Gastrocnemius medialis (tissue), 4 donors: ENCODE data around the gene FOSB. TPM values are rescaled to one million over a fixed set of nuclear protein-coding genes. Genes with fewer than 3 reads are reported as not detected.

Source experiments
- ATAC-seq, 2 donors: fragments of 150-250 bp; one replicate each; pipeline ENCODE4 v1.9.1; 2016
- DNase-seq, 2 donors: peaks; one replicate each; pipeline ENCODE4 v3.0.0-alpha.2; 2019
- H3K27ac ChIP-seq, 4 donors: fragments of 200-600 bp; sonication (generic); 1 replicate in 1 of 4; 2 replicates in 3 of 4; pipeline ENCODE4 v1.5.1; 2016 to 2018; ENCODE audit warnings: mild to moderate bottlenecking in 2 of 4, moderate library complexity in 1 of 4
- H3K27me3 ChIP-seq, 3 donors: fragments of 200-600 bp; sonication (generic) in 2 of 3; 1 replicate in 1 of 3; 2 replicates in 2 of 3; pipeline versions ENCODE4 v1.5.1 to v1.6.0; 2016 to 2019; ENCODE audit warnings: mild to moderate bottlenecking in 1 of 3, moderate library complexity in 1 of 3
- H3K36me3 ChIP-seq, 2 donors: fragments of 200-600 bp; sonication (generic) in 1 of 2; one replicate each; pipeline ENCODE4 v1.5.1; 2017 to 2018
- H3K4me1 ChIP-seq, 2 donors: fragments of 200-600 bp; sonication (generic) in 1 of 2; one replicate each; pipeline ENCODE4 v1.5.1; 2016 to 2017; ENCODE audit warnings: mild to moderate bottlenecking in 2 of 2
- H3K4me3 ChIP-seq, 4 donors: fragments of 200-600 bp; sonication (generic) in 3 of 4; 1 replicate in 1 of 4; 2 replicates in 3 of 4; pipeline ENCODE4 v1.5.1; 2016 to 2019; ENCODE audit warnings: mild to moderate bottlenecking in 2 of 4
- H3K9me3 ChIP-seq, 3 donors: fragments of 200-600 bp; sonication (generic) in 2 of 3; 1 replicate in 1 of 3; 2 replicates in 2 of 3; pipeline ENCODE4 v1.5.1; 2016 to 2019
- POLR2A ChIP-seq, 2 donors: fragments of 450-650 bp; IDR thresholded peaks; one replicate each; pipeline ENCODE4 v1.6.1; 2017; ENCODE audit warnings: antibody characterized with exemption in 2 of 2, mild to moderate bottlenecking in 2 of 2, moderate library complexity in 2 of 2
- in situ Hi-C, 4 donors: fragments of 200-750 bp; cut with MboI; loops; one replicate each; pipeline versions ENCODE4 v1.15.0 to v1.8.0; 2017; ENCODE audit warnings: low sequenced_read_pairs in 4 of 4
- intact Hi-C: fragments of 100-400 bp; cut with DNase I; formaldehyde crosslinking; loops from one replicate; pipeline ENCODE4 v1.15.1; 2023; ENCODE audit warnings: low total_unique reads
- total RNA-seq, 4 donors: library from RNA; depleted of rRNA; stranded (reverse); fragments of >200 nt; gene quantifications; one replicate each; pipeline versions ENCODE4 v1.1.0 to v1.2.3, GENCODE V29; 2016
- TF ChIP-seq, protein P1 (sequence below), 5 experiments: fragments of 450-650 bp in 3 of 5; fragments of 200-600 bp in 2 of 5; sonication (generic) in 2 of 5; IDR thresholded peaks in 4 of 5; conservative IDR thresholded peaks in 1 of 5; 1 replicate in 4 of 5; 2 replicates in 1 of 5; pipeline ENCODE4 v1.5.1; 2016 to 2019; ENCODE audit warnings: antibody characterized with exemption in 5 of 5, mild to moderate bottlenecking in 3 of 5, moderate library complexity in 3 of 5

FOSB gene
- total RNA-seq, 4 donors from 2014 or later: 0.17 to 1.8 (median 1.6) TPM; not detected in 1

DNA sequence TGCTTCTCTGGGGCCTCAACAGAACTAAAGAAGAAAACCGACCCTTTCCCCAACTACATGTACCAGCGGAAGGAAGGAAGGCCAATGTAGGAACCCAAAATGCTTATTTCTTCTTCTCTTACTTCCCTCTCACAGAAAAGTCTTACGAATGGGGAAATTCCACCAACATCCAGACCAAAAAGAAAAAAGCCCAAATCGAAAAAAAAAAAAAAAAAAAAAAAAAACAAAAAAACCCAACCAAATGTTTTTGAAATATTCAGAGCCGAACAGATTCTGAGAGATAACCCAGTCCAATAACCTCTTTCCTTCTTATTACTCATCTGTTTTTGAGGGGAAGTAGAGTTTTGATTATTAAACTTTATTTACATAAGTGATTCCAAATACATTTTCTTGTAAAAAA lies 34.3 kb downstream of the FOSB start:
- in situ Hi-C loops (no loop called here), intact Hi-C loops (no loop called here)
- TF ChIP-seq, protein P1, sequence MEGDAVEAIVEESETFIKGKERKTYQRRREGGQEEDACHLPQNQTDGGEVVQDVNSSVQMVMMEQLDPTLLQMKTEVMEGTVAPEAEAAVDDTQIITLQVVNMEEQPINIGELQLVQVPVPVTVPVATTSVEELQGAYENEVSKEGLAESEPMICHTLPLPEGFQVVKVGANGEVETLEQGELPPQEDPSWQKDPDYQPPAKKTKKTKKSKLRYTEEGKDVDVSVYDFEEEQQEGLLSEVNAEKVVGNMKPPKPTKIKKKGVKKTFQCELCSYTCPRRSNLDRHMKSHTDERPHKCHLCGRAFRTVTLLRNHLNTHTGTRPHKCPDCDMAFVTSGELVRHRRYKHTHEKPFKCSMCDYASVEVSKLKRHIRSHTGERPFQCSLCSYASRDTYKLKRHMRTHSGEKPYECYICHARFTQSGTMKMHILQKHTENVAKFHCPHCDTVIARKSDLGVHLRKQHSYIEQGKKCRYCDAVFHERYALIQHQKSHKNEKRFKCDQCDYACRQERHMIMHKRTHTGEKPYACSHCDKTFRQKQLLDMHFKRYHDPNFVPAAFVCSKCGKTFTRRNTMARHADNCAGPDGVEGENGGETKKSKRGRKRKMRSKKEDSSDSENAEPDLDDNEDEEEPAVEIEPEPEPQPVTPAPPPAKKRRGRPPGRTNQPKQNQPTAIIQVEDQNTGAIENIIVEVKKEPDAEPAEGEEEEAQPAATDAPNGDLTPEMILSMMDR (IDR thresholded peaks at IDR 0.05 in 4 of 5, conservative IDR thresholded peaks at IDR 0.05 in 1 of 5): no peak
- no peak for TF ChIP-seq POLR2A (IDR thresholded peaks at IDR 0.05)
- ATAC-seq: no peak
- Histone ChIP-seq H3K36me3 (no peaks in the 10 kb centered on the region), H3K27me3 (peaks cover 4 to 29% (median 9%) of the 10 kb centered on the region in 3 donors), H3K9me3 (no peaks in the 10 kb centered on the region), H3K4me1 (peaks cover 15 to 17% of the 10 kb centered on the region in 2 donors), H3K27ac (no peak overlapping the region), H3K4me3 (no peak overlapping the region)
- no peak for DNase-seq

DNA sequence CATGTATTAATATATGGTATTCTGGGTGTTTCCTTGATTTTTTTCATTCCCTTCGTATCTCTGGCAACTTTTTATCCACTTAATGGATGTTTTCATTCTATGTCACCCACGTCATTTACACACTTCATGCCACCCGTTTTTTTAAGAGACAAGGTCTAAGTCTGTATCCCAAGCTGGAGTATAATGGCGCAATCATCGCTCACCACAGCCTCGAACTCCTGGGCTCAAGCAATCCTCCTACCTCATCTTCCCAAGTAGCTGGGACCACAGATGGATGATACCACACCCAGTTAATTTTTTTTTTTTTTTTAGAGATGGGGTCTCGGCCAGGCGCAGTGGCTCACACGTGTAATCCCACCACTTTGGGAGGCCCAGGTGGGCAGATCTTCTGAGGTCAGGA lies 36.1 kb downstream of the FOSB start:
- ATAC-seq (no peak), DNase-seq (no peak)
- in situ Hi-C loops: no loop called here
- intact Hi-C loops: no loop called here
- Histone ChIP-seq H3K27ac (no peak overlapping the region), H3K36me3 (no peaks in the 10 kb centered on the region), H3K4me3 (no peak overlapping the region), H3K27me3 (peaks cover 0 to 11% (median 4%) of the 10 kb centered on the region in 3 donors), H3K9me3 (no peaks in the 10 kb centered on the region), H3K4me1 (peaks cover 7 to 22% of the 10 kb centered on the region in 2 donors)
- no peak for TF ChIP-seq POLR2A (IDR thresholded peaks at IDR 0.05)
- TF ChIP-seq, protein P1 (IDR thresholded peaks at IDR 0.05 in 4 of 5, conservative IDR thresholded peaks at IDR 0.05 in 1 of 5): no peak

DNA sequence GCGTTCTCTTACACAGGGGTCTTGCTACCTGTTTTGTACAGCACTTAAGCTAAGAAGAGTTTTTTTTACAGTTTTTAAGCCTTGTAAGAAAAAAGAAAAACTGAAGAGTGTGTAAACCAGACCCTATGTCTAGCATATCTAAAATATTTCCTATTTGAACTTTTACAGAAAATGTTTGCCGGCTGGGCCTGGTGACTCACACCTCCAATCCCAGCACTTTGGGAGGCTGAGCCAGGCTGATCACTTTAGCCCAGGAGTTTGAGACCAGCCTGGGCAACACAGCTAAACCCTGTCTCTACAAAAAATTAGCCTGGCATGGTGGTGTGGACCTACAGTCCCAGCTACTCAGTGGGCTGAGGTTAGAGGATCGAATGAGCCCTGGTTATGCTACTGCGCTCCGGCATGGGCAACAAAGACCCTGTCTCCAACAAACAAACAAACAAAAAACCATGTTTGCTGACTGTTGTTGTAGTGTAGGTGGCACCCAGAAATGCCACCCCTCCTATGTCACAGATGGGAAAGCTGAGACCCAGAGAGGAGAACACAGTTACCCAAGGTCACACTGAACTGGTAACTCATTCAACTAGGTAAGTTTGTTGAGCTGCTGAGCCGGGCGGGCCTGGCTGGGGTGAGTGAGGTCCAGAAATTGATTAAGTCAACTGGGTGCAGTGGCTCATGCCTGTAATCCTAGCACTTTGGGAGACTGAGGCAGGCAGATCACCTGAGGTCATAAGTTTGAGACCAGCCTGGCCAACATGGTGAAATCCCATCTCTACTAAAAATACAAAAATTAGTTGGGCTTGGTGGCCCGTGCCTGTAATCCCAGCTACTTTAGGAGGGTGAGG lies 37.6 kb downstream of the FOSB start:
- intact Hi-C loops (no loop called here), in situ Hi-C loops (no loop called here)
- no peaks in the 10 kb centered on the region for H3K36me3 ChIP-seq
- no peaks in the 10 kb centered on the region for H3K9me3 ChIP-seq
- TF ChIP-seq POLR2A (IDR thresholded peaks at IDR 0.05): no peak
- TF ChIP-seq, protein P1 (IDR thresholded peaks at IDR 0.05 in 4 of 5, conservative IDR thresholded peaks at IDR 0.05 in 1 of 5): no peak
- peak overlapping the region; percentile 90 to 96 (median 94) for H3K27ac ChIP-seq
- no peak overlapping the region for H3K4me3 ChIP-seq
- DNase-seq: no peak
- H3K4me1 ChIP-seq: peaks cover 8 to 22% of the 10 kb centered on the region in 2 donors
- peaks cover 0 to 1% (median 0%) of the 10 kb centered on the region in 3 donors for H3K27me3 ChIP-seq
- ATAC-seq: no peak

DNA sequence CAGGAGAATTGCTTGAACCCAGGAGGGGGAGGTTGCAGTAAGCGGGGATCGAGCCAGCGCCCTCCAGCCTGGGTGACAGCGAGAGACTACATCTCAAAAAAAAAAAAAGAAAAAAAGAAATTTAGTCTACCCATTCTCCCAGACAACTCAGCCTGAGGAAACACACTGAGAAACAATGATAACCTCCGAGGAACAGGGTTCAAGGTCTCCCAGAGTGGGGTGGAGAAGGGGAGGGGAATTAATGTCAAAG lies 38.1 kb downstream of the FOSB start:
- DNase-seq (no peak), ATAC-seq (no peak)
- Histone ChIP-seq H3K4me1 (peaks cover 9 to 23% of the 10 kb centered on the region in 2 donors), H3K4me3 (peak overlapping the region; percentile 84 to 91 (median 88)), H3K36me3 (no peaks in the 10 kb centered on the region), H3K27me3 (no peaks in the 10 kb centered on the region), H3K9me3 (no peaks in the 10 kb centered on the region), H3K27ac (peak overlapping the region; percentile 90 to 96 (median 94))
- in situ Hi-C loops (no loop called here), intact Hi-C loops (loop anchor here (2.0 kb wide), 1 partner anchor 211 kb away; no protein-coding TSS in a partner anchor)
- no peak for TF ChIP-seq POLR2A (IDR thresholded peaks at IDR 0.05)
- TF ChIP-seq, protein P1 (IDR thresholded peaks at IDR 0.05 in 4 of 5, conservative IDR thresholded peaks at IDR 0.05 in 1 of 5): no peak
